Measurements from ENCODE around the gene SNTB2.
"Not testable (repeated sequence)": the region's sequence is repeated elsewhere in the genome, so short reads cannot be mapped to it uniquely, and the experiment has no call there.

The SNTB2 gene

DNA sequence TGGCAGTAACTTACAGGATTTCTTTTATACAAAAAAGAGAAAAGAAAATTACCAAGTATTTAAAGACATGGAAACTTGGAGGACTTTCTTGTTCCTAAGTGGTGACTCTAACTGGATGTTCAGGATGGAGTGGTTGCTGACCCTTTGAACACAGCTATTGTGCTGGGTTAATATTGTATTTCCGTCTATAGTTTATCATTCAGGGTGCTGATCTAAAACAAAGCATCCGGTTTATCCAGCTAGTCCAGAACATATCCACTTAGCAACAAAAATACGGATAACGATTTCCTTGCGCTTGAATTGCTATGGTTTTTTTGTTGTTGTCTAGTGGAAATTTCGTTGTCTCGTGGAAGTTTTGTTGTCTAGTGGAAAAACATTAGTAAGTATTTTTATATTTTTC lies 38.2 kb downstream of the SNTB2 start:
- no peak for DNase-seq (ENCODE audit: extremely low read depth in 1 of 2, low read depth in 1 of 2)

DNA sequence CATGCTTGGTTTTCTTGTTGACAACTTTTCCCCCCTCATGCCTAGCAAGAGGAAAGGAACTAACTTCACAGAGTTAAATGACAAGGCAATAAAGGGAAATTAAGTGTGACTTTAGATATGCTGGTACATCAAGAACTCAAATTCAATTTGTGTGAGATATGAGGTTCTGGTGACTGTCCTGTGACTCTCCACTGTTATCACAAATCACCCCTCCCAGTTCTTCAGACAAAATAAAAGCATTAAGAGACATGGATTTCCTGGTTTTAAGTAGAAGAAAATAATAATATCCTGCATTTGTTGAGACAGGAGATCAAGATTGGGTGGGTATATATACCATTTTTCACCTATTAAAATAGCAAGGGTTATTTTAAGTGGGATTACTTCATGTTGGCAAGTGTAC lies 46.2 kb downstream of the SNTB2 start:
- no peak for DNase-seq (ENCODE audit: extremely low read depth in 1 of 2, low read depth in 1 of 2)

DNA sequence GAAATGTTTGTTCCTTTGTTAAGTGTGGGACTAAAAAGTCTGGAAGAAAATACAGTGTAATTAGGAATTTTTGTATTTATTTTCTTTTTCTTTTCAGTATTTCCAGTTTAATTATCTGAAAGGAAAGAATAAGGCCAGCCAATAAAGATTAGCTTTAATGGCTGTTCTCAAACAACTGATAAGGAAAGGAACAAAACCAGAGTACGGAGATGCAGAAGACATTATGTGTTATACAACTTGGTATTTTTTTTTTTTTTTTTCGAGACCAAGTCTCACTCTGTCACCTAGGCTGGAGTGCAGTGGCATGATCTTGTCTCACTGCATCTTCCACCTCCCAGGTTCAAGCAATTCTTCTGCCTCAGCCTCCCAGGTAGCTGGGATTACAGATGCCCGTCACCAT lies 47.5 kb downstream of the SNTB2 start:
- DNase-seq (ENCODE audit: extremely low read depth in 1 of 2, low read depth in 1 of 2), result no peak

DNA sequence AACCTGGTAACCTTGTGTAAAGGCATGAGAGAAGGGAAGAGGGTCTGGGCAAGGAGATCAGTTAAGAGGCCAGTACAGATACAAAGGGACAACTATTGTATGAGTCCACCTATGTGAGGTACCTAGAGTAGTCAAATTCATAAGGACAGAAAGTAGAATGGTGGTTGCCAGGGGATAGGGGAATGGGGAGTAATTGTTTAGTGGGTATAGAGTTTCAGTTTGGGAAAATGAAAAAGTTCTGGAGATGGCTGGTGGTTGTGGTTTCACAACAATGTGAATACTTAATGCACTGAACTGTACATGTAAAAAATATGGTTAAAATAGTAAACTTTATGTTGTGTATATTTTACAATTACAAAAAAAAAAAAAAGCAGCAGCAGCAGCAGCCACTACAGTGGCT lies 49.4 kb downstream of the SNTB2 start:
- DNase-seq (ENCODE audit: extremely low read depth in 1 of 2, low read depth in 1 of 2), result no peak

DNA sequence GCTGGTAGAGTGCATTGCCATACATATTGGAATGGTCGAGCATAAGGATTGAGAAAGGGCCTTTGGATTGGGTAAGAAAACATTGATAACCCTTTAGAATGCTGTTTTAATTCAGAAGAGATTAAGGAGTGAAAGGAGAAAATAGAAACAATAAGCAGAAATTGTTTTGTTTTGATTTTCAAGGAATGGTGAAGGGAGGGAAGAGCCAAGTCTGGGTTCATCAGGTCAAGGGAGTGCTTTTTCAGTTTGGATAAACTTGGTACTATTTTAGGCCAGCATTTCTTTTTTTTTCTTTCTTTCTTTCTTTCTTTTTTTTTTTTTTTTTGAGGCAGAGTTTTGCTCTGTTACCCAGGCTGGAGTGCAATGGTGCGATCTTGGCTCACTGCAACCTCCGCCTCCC lies 50.3 kb downstream of the SNTB2 start:
- DNase-seq (ENCODE audit: extremely low read depth in 1 of 2, low read depth in 1 of 2), result no peak

DNA sequence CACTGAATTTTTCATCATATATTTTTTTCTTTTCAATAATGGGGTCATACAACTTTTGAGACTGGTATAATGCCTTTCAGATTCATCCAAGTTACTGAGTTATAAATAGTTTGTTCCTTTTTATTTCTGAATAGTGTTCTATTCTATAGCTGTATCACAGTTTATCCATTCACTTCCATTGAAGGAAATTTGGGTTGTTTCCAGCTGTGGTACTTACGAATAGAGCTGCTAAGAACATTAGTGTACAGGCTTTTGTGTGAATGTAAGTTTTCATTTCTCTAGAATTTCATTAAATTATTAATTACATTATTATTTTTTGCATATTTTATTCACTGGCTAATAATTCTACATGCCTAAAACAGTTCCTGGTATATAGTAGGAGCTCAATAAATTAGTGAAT lies 52.9 kb downstream of the SNTB2 start:
- DNase-seq (ENCODE audit: extremely low read depth in 1 of 2, low read depth in 1 of 2), result no peak

DNA sequence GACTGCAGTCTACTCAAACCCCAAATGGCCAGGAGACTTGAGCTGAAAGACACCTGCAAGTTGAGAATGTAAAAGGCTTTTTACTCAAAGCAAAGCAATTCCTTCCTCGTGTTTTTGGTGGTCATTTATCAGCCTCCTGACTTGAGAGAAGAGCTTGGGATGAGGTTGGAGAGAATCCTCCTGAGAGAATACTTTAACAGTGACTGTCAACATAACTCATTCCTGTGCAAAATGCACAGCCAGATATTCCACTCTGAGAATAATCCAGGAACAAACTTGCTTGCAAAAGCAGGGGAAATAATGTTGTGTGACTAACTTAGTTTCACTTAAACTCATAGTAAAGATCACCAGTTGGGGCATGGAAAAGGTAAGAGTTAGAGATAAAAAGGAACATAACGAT lies 53.4 kb downstream of the SNTB2 start:
- no peak for DNase-seq (ENCODE audit: extremely low read depth in 1 of 2, low read depth in 1 of 2)

DNA sequence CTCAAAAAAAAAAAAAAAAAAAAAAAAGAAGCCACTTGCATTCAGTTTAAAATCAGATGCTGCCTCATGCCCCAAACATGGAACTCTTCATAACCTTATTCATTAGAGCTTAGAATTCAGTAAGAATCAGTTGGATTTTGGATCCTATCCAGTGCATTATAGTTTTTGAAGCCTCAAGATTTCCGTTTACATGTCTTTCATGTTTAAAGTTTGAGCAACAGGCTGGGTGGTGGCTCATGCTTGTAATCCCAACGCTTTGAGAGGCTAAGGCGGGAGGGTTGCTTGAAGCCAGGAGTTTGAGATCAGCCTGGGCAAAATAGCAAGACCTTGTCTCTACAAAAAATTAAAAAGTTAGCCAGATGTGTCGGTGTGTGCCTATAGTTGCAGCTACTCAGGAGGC lies 55.0 kb downstream of the SNTB2 start:
- no peak for DNase-seq (ENCODE audit: extremely low read depth in 1 of 2, low read depth in 1 of 2)

DNA sequence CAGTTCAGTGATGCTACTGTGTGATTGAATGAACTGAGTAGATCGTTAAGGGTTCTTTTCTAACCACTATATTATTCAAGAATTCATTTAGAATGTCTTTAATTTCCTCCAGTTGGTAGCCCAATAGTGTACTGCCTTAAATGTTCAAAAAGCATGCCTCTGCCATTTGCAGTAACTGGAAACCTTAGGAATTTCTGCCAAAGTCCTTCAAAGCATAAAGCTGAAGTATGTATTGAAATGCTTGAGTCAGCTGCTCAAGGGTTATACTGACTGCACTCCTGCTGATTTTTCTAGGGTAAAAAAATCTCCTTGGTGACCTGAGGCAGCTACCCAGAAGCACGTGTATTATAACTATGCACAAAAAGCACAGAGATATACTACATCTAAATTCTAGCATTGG lies 56.5 kb downstream of the SNTB2 start:
- DNase-seq (ENCODE audit: extremely low read depth in 1 of 2, low read depth in 1 of 2), result no peak

DNA sequence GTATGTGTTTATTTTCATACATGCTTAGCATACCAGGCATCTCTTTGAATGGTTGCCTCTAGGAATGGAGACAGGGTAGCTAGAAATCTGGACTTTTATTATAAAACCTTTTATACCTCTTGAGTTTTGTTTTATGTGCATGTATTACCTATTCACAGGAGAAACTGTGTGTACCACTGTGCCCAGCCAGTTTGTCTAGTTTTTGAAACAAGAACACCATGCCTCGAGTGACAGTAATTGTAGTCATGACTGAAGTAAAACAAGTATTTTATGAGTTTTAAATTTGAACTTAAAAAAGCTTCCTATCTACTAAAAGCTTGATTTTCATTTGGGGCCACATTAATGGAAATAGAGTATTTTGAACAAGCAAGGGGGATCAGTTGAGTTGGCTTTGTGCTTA lies 57.4 kb downstream of the SNTB2 start:
- DNase-seq (ENCODE audit: extremely low read depth in 1 of 2, low read depth in 1 of 2), result no peak

DNA sequence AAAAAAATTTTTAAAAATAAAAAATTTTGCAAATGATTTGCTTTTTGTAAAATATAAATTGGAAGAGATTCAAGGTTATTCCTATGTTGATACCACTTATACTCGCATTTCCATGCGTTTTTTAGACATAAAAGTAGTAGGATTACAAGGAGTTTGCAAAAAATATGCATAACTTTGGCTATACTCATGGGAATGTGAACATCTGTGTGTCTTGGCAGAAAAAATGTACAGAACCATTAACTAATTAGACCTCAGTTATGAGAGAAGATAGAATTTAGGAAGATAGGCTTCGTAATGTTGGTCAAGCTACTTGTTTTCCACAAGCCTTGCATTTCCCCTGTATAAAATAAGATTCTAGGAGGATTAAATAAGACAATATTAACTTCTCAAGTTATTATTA lies 63.1 kb downstream of the SNTB2 start:
- DNase-seq (ENCODE audit: extremely low read depth in 1 of 2, low read depth in 1 of 2), result no peak

DNA sequence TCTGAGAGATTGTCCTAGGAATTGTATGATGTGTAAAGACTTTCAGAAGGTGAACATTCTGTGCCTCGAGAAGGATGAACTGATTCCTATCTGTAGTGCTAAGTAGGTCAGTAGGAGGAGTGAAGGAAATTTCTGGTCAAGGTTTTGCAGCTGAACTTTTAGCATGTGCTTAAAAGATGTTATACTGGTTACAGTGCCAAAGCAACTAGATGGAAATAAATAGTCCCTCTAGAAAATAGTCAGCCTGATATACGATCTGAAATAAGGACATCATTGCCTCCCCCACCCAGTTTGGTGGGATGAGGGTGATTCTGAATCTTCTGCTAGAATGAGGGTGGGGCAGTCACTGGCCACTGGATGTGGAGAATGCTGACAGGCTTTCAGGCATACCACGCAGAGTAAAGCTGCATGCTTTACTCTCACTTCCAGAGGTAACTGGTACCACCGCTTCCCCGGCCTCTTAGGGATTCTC lies 66.9 kb downstream of the SNTB2 start:
- DNase-seq (ENCODE audit: extremely low read depth in 1 of 2, low read depth in 1 of 2), result no peak

DNA sequence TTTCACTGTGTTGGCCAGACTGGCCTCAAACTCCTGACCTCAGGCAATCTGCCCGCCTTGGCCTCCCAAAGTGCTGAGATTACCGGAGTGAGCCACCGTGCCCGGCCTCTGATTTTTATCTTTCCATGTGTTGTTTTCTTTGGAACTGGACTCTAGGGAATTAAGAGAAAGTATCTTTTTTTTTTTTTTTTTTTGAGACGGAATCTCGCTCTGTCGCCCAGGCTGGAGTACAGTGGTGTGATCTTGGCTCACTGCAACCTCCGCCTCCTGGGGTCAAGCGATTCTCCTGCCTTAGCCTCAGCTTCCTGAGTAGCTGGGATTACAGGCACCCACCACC lies 72.4 kb downstream of the SNTB2 start:
- not testable (repeated sequence) for DNase-seq (ENCODE audit: extremely low read depth in 1 of 2, low read depth in 1 of 2)

DNA sequence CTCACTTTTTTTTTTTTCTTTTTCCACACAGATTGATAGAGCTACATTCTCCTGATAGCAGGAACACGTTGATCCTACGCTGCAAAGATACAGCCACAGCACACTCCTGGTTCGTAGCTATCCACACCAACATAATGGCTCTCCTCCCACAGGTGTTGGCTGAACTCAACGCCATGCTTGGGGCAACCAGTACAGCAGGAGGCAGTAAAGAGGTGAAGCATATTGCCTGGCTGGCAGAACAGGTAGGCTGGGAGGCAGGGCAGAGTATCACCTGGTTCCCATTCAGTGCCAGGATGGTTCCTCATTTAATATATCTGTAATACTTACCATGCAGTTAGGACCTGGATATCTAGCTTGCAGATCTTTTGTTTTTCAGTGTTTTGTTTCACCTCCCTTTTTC lies 73.1 kb downstream of the SNTB2 start:
- no peak for DNase-seq (ENCODE audit: extremely low read depth in 1 of 2, low read depth in 1 of 2)

DNA sequence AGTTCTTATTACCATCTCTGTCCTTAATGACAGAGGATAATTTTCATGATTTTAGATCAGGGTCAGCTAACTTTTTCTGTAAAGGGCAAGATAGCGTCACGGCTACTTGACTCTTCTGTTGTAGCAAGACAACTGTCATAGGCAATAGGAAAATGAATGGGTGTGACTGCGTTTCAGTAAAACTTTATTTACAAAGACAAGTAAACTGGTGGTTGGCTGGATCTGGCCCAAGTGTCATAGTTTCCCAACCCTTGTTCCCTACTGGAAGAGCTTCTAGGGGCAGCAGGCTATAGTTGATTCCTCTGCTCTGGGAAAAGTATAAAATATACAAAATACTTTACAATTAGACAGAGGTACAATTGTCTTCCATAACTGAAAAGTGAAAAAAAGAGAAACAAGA lies 73.5 kb downstream of the SNTB2 start:
- no peak for DNase-seq (ENCODE audit: extremely low read depth in 1 of 2, low read depth in 1 of 2)

DNA sequence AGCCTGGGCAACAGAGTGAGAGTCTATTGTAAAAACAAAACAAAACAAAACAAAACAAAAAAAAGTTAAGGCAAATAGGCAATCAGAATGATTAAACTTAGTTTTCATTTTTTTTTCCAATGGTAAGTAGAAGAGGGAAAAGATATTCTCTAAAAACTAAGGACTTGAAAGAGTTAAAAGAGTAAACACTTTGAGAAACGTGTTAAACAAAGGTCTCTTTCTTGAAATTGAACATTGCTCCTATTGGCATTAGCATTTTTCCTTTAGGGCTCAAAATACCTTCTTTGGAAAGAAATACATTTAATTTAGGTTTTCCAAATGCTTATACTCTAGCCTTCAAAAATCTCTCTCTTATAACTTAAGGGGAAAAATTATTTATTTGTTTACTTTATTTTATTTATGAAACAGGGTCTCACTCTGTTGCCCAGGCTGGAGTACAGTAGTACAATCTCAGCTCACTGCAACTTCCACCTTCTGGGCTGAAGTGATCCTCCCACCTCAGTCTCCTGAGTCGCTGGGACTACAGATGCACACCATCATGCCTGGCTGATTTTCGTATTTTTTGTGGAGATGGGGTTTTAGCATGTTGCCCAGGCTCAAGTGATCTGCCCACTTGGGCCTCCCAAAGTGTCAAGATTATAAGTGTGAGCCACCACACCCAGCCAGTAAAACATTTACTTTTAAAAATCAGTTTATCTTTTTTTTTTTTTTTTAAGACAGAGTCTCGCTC lies 79.5 kb downstream of the SNTB2 start:
- no peak for DNase-seq (ENCODE audit: extremely low read depth in 1 of 2, low read depth in 1 of 2)

DNA sequence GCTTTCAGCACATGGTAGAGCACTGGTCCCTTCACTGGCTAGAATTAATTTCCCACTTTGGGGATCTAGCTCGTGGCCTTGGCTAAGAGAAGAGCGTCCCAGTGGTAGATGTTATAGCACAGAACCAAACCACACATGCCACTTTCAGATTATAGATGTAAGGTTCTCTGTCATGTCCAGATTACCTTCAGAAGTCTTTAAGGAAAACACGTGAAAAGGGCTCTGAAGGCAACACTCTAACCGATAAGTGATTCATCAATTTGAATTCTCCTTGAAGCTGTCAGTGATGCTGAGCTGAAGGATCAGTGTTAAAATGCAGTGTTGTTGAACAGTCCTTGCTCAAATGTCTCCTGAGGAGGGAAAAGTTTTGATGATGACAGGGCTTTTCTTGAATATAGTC lies 80.7 kb downstream of the SNTB2 start:
- DNase-seq (ENCODE audit: extremely low read depth in 1 of 2, low read depth in 1 of 2), result no peak

DNA sequence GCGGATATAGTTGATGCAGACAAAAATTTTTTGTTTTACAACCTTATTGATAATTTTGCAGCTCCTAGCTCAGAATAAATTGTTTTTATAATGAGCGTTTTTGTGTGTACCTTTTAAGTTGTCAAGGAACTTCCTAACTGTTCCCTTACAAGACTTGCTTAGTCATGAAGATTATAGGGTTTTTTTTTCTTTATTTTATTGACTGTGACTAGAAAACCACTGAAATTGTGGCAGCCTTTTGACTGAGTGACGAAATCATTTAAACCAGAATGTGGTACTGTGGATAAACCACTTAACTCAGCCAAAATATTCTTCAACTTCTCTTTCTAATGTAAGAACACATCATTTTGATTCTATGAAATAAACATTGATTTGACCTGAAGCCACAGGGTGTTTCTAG lies 83.4 kb downstream of the SNTB2 start:
- no peak for DNase-seq (ENCODE audit: extremely low read depth in 1 of 2, low read depth in 1 of 2)

DNA sequence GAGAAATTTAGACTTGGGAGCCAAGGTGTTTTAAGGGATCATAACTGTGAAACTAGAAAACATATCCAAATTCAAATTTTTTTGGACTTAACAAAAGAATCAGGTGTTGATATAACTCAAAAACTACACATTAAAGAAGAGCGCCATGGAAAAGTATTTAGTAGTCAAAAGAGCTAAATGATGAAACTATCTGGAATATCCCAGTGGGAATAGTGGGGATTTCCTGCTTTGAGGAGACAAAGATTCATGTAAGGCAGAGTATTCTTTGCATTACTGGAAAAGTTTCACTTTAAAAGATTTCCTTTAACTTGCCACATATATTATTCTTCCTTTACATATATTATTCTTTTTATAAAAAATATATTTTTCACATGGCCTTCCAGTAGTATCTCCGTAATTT lies 83.9 kb downstream of the SNTB2 start:
- DNase-seq (ENCODE audit: extremely low read depth in 1 of 2, low read depth in 1 of 2), result no peak

DNA sequence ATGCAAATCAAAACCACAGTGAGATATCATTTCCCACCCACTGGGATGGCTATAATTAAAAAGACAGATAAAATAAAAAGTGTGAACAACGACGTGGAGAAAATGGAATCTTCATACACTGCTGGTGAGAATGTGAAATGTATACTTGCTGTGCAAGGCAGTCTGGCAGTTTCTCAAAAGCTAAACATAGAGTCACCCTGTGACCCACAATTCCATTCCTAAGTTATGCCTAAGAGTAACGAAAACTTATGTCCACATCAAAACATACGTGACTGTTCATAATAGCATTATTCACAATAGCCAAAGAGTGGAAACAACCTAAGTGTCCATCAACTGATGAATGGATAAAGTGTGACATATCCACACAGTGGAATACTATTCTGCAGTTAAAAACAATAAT lies 86.0 kb downstream of the SNTB2 start:
- DNase-seq (ENCODE audit: extremely low read depth in 1 of 2, low read depth in 1 of 2), result no peak

DNA sequence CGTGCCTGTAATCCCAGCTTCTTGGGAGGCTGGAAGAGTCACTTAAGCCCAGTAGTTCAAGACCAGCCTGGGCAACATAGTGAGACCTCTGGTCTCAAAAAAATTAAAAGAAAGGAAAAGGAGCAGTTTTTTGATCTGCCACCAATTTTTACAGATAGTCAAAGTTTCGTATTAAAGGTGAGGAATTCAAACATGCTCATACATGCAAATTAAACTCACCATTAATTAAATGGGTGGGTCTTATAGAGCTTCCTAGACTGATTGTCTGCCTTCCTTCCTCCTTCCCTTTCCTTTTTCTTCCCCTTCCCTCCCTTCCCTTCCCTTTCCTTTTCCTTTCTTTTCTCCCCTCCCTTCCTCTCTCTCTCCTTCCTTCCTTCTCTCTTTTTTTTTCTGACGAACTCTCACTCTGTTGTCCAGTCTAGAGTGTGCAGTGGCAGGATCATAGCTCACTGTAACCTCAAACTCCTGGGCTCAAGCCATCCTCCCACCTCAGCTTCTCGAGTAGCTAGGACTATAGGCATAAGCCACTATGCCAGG lies 87.8 kb downstream of the SNTB2 start:
- DNase-seq (ENCODE audit: extremely low read depth in 1 of 2, low read depth in 1 of 2), result no peak

DNA sequence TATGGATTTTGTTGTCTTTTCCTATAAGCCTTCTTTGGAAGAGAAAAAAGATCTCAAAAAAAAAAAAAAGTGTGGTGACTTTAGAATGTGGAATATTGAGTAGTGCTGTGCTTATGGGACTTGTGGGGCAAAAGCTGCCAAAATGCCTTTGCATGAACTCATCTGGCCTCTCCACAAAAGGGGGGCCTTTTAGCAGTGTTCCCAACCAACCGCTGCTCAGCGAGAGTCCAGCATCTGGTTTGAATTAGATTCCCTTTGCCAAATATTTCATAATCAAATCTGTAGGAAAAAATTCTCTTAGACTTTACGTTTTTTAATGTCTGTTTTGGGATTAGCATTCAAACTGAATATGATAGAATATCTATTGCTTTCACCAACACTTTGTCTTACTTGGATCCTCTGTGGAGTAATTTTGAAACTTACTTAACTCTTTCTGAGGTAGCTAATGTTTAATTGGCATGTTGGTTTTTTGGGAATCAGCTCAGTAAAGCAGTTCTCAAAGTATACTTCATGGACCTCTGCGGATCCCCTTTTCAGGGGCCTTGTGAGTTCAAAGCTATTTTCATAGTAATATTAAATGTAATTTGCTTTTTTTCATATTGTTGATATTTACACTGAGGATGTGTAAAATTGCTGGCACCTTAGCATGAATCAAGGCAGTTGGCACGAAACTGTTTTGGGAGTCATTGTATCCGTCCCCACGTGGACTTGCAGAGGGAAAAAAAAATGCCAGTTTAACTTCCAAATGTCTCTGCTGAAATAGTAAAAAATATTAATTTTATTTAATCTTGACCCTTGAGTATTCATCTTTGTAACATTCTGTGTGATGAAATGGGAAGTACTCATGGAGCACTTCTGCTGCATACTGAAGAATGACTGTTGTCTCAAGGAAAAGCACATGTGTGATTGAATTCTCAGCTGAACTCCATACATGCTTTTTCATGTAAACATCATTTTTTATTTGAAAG lies 89.5 kb downstream of the SNTB2 start:
- DNase-seq (ENCODE audit: extremely low read depth in 1 of 2, low read depth in 1 of 2), result no peak
